ENCODE results near the gene BLMH. TPM values are rescaled to one million over a fixed set of nuclear protein-coding genes. Genes with fewer than 3 reads are reported as not detected.

BLMH gene
- total RNA-seq, 4 donors from 2014 or later, result 140 to 188 (median 176) TPM

DNA sequence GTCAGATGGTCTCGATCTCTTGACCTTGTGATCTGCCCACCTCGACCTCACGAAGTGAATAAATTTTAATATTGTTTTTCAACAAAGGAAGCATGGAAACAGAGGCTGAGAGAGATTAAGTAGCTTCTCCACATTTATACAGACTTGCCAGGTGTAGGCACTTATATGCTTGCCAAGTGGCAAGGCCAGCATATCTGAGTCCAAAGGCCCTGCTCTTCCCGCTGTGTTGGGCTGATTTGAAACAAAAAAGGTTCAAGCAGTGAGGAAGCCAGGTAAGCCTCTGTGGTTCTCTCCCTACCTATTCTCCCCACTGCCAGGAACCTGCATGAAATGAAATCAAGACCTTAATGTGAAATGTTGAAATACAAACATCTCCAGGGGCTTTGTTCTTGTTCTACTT lies 48.7 kb downstream of the BLMH start:
- TF ChIP-seq POLR2AphosphoS5 (IDR thresholded peaks at IDR 0.05) (no peak), POLR2A (IDR thresholded peaks at IDR 0.05) (no peak), EP300 (IDR thresholded peaks at IDR 0.05) (no peak)
- TF ChIP-seq, protein P1, sequence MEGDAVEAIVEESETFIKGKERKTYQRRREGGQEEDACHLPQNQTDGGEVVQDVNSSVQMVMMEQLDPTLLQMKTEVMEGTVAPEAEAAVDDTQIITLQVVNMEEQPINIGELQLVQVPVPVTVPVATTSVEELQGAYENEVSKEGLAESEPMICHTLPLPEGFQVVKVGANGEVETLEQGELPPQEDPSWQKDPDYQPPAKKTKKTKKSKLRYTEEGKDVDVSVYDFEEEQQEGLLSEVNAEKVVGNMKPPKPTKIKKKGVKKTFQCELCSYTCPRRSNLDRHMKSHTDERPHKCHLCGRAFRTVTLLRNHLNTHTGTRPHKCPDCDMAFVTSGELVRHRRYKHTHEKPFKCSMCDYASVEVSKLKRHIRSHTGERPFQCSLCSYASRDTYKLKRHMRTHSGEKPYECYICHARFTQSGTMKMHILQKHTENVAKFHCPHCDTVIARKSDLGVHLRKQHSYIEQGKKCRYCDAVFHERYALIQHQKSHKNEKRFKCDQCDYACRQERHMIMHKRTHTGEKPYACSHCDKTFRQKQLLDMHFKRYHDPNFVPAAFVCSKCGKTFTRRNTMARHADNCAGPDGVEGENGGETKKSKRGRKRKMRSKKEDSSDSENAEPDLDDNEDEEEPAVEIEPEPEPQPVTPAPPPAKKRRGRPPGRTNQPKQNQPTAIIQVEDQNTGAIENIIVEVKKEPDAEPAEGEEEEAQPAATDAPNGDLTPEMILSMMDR (IDR thresholded peaks at IDR 0.05), result no peak
- H3K27ac ChIP-seq, result no peak overlapping the region
- 96% methylated on average over 4 of the region's 4 CpGs for WGBS

DNA sequence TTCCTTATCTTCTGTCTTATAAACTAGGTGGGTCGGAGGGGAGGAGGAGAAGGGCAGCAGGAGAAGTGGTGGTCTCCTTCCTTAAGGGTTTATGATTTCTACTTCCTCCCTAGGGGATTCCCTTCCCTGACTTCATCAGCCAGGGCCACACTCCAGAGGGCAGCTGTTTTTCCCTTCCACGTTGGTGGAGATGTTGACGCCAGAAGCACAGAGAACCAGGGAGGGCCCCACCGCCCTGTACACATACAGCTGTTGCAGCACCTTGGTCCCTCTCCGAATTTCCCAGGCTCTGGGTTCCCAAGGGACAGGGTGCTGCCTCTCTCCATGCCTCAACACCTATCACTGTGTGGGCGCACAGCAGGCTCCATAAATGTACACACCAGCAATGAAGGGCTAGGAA lies 50.7 kb downstream of the BLMH start:
- TF ChIP-seq, protein P1 (IDR thresholded peaks at IDR 0.05), result no peak
- TF ChIP-seq EP300 (IDR thresholded peaks at IDR 0.05) (no peak), POLR2A (IDR thresholded peaks at IDR 0.05) (no peak), POLR2AphosphoS5 (IDR thresholded peaks at IDR 0.05) (no peak)
- Histone ChIP-seq H3K4me3 (no peak overlapping the region), H3K36me3 (no peaks in the 10 kb centered on the region), H3K27me3 (peaks cover 13% of the 10 kb centered on the region), H3K9me3 (no peaks in the 10 kb centered on the region), H3K27ac (no peak overlapping the region), H3K4me1 (peaks cover 20% of the 10 kb centered on the region)
- no peak for DNase-seq (ENCODE audit: low spot score in 2 of 2)
- WGBS, result 70% methylated on average over 5 of the region's 6 CpGs

More for the DNA sequence above, 48.7 kb downstream of the BLMH start:
- Histone ChIP-seq H3K4me3 (no peak overlapping the region), H3K9me3 (no peaks in the 10 kb centered on the region), H3K4me1 (peaks cover under 1% of the 10 kb centered on the region), H3K36me3 (peaks cover 6% of the 10 kb centered on the region), H3K27me3 (peaks cover 9% of the 10 kb centered on the region)
- DNase-seq (ENCODE audit: low spot score in 2 of 2), result no peak

DNA sequence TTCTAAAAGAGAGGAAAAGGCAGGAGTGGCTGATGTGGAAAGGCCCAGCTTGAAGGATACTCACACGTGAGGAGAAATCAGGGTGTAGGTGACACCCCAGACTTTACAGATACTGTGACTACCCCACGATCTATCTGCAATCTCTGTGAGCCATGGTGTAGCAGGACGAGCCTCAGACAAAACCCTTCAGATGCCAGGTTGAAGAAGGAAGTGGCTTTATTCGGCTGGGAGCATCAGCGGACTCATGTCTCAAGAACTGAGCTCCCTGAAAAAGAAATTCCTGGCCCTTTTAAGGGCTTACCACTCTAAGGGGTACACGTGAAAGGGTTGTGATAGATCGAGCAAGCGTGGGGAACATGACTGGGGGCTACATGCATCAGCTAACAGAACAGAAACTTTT lies 51.6 kb downstream of the BLMH start:
- Histone ChIP-seq H3K4me3 (no peak overlapping the region), H3K4me1 (peaks cover 28% of the 10 kb centered on the region), H3K9me3 (no peaks in the 10 kb centered on the region), H3K27me3 (peaks cover 17% of the 10 kb centered on the region), H3K27ac (no peak overlapping the region), H3K36me3 (no peaks in the 10 kb centered on the region)
- WGBS, result 88% methylated on average over 8 of the region's 8 CpGs
- DNase-seq (ENCODE audit: low spot score in 2 of 2), result no peak
- TF ChIP-seq POLR2A (IDR thresholded peaks at IDR 0.05), result no peak
- no peak for TF ChIP-seq EP300 (IDR thresholded peaks at IDR 0.05)
- TF ChIP-seq POLR2AphosphoS5 (IDR thresholded peaks at IDR 0.05), result no peak
- TF ChIP-seq, protein P1 (IDR thresholded peaks at IDR 0.05), result no peak

DNA sequence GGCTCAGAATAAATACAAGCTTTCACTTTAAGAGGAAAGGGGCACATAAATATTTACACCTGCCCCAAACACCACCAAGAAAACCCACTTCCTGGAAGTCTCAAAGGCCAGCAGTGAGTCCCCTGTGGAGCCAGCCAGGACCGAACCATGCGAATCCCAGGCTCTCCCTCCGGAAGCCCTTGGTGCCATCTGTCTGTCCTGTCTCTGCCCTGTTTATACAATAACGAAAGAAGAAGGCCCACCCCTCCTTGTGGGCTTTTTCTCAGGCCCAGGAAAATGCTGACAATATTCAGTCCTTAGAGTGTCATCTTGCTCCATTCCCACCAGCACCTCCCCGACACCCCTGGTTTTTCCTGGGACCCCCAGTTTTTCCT lies 52.7 kb downstream of the BLMH start:
- no peak overlapping the region for H3K27ac ChIP-seq
- no peak for TF ChIP-seq POLR2AphosphoS5 (IDR thresholded peaks at IDR 0.05)
- TF ChIP-seq, protein P1 (IDR thresholded peaks at IDR 0.05), result no peak
- H3K4me1 ChIP-seq, result peaks cover 31% of the 10 kb centered on the region
- peaks cover 17% of the 10 kb centered on the region for H3K27me3 ChIP-seq
- H3K36me3 ChIP-seq, result no peaks in the 10 kb centered on the region
- no peaks in the 10 kb centered on the region for H3K9me3 ChIP-seq
- no peak overlapping the region for H3K4me3 ChIP-seq
- WGBS, result 88% methylated on average over 5 of the region's 5 CpGs
- no peak for DNase-seq (ENCODE audit: low spot score in 2 of 2)

DNA sequence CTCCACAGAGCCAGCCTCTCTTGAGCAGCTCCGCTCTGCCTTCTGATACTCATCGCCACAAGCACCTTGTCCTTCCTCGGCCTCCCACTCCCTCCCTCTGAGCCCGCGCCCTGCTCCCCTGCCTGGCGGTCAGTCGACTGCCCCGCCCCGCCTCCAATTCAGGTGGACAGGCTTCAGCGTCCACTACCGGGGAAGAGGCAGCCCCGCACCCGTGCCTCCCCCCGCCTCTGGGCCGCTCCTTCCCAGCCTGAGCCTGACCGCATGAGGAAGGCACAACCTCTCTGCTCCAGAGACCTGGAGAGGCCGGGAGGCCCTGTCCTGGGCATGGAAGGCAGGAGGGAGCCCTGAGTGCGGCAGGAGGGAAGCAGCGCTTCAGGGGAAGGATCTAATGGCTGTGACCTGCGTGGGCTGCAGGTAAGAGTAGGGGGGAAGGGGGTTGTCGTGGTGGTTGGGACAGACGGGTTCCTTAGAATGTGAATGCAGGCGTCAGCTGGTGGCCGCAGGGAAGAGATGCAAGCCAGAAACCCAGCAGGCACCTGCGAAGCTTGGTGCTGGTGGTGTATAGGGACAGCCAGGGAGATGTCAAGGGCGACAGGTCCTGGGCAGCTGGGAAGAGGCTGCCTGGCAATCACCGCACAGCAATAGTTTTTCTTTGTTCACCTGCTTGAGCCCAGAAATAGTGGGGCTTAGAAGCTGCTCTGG lies 53.2 kb downstream of the BLMH start:
- TF ChIP-seq, protein P1 (IDR thresholded peaks at IDR 0.05), result no peak
- no peak for TF ChIP-seq EP300 (IDR thresholded peaks at IDR 0.05)
- TF ChIP-seq POLR2AphosphoS5 (IDR thresholded peaks at IDR 0.05), result no peak
- no peak for TF ChIP-seq POLR2A (IDR thresholded peaks at IDR 0.05)
- Histone ChIP-seq H3K4me1 (peaks cover 31% of the 10 kb centered on the region), H3K36me3 (no peaks in the 10 kb centered on the region), H3K9me3 (no peaks in the 10 kb centered on the region), H3K27me3 (peaks cover 17% of the 10 kb centered on the region), H3K4me3 (no peak overlapping the region), H3K27ac (no peak overlapping the region)
- 69% methylated on average over 27 of the region's 27 CpGs for WGBS
- DNase-seq (ENCODE audit: low spot score in 2 of 2), result no peak

Data from suprapubic skin (tissue), 4 donors.